VCaP (cell line): ENCODE measurements around the gene WDR76.

Experiments used
- H3K27ac ChIP-seq: fragments of 450-650 bp; 2 replicates; pipeline ENCODE4 v1.5.1; 2017
- CTCF ChIP-seq: fragments of 450-650 bp; conservative IDR thresholded peaks from 2 replicates; pipeline ENCODE4 v1.5.1; 2017; ENCODE audit warnings: mild to moderate bottlenecking, moderate library complexity

WDR76 gene

DNA sequence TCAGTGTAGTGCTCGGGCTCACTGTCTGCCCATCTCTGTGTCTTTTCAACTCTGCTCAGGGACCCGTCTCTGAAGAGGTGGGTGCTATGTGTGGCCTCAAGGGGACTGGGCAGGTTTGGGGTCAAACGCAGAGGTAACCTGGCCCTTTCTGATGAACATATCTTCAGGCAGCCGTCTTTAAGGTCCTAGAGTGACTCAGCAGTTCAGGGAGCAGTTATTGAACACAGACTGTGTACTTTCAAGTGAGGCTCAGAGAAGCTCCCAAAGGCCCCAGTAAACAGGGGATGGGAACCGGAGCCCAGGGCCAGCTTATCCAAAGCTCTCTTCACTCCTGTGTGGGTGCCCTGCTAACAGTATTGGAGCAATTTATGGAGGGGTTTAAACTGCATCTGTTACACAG is 73.1 kb downstream of the WDR76 start:
- no peak for TF ChIP-seq CTCF
- no peak overlapping the region for H3K27ac ChIP-seq

- H3K27ac ChIP-seq: no peak overlapping the region
- TF ChIP-seq CTCF: no peak
Observed at GRCh38 chr15:43900996-43901395, 74.2 kb downstream of the WDR76 start.

- TF ChIP-seq CTCF: no peak
- no peak overlapping the region for H3K27ac ChIP-seq
Observed at GRCh38 chr15:43901495-43901894, 74.7 kb downstream of the WDR76 start.

GRCh38 chr15:43903864-43904290 is 77.1 kb downstream of the WDR76 start:
- TF ChIP-seq CTCF: peak; percentile 89

DNA sequence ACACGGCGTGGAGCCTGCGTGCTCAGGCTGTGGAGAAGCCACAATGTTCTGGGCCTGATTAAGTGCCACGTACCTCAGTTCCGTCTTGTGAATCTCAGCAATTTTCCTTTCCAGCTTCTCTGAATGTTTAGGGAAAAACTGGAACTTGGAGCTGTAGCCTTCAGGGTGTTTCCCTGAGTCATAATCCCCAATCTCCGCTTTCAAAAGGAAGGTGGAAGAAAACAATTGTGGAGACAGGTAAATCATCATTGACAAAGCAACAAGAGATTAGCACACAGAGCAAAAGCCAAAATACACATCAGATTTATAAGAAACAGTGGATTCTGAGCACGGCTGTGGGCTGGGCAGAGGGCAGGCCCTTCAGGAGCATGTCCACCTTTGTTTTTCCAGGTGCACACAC is 79.0 kb downstream of the WDR76 start:
- peak overlapping the region; percentile 15; the same call in 1 of the 2 replicates for H3K27ac ChIP-seq
- TF ChIP-seq CTCF: no peak

More at GRCh38 chr15:43903864-43904290, 77.1 kb downstream of the WDR76 start:
- no peak overlapping the region; the same call in 1 of the 2 replicates for H3K27ac ChIP-seq

DNA sequence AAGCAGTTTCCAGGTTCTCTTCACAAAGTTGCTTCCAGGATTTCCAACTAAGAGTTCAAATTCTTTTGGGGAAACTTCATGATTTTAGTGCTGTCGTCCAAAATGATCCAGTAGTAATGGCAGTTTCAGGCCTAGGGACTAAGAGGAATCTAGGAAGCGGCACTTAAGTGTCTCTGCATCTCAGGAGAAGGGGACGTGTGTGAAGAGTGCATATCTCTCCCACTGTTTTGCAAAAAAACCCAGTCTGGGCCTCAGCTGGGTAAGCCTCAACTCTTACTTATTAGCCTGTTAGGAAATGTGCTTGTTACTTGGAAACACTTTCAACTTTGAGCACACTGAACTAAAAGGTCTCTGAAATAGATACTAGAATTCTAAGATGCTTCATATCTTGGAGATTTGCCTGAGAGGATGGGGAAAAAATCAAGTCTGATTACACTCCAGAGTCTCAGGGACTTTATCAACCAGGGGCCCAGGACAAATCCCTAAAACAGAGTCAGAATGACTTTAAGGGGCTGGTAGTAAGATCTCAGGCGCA is 81.8 kb downstream of the WDR76 start:
- no peak for TF ChIP-seq CTCF
- H3K27ac ChIP-seq: no peak overlapping the region

- no peak overlapping the region for H3K27ac ChIP-seq
- no peak for TF ChIP-seq CTCF
Observed at GRCh38 chr15:43911235-43911781, 84.5 kb downstream of the WDR76 start.
